ENCODE results near the gene TRIM17.

The TRIM17 gene, protein sequence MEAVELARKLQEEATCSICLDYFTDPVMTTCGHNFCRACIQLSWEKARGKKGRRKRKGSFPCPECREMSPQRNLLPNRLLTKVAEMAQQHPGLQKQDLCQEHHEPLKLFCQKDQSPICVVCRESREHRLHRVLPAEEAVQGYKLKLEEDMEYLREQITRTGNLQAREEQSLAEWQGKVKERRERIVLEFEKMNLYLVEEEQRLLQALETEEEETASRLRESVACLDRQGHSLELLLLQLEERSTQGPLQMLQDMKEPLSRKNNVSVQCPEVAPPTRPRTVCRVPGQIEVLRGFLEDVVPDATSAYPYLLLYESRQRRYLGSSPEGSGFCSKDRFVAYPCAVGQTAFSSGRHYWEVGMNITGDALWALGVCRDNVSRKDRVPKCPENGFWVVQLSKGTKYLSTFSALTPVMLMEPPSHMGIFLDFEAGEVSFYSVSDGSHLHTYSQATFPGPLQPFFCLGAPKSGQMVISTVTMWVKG

GRCh38 chr1:228416217-228416933, at the start of gene TRIM17:
Gene TRIM17, minus strand, starts transcription at chr1:228416861. Its CDS starts 1,789 bp downstream, at chr1:228415072.
- in situ Hi-C loops (cut with HindIII; ENCODE audit: low sequenced_read_pairs) = no loop called here

DNA sequence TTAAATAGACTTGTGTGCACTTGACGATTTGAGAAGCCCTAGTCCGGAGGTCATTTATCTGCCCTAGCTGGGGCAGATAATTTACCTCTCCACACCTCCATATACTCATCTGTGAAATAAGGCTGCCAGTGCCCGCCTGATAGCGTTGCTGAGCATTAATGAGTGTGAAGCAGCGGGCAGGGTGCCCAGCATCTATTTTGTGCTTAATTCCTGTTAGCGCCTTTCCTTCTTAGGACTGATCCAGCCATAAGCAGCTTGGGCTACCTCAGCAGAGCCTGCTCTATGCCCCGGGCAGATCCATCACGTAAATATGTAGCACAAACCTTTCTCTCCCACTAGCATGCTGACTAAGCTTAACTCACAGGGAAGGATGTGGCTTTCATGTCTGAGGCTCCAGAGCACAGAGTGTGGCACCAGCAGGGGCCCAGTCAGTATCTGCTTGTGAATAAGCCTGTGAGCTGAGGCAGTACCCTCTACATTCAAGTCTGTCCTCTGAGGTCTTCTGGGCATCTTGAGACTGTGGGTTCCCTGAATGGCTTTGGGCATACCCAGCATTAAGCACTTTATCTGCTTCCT, 49.0 kb upstream of the TRIM17 start:
- in situ Hi-C loops (cut with HindIII; ENCODE audit: low sequenced_read_pairs) = no loop called here

DNA sequence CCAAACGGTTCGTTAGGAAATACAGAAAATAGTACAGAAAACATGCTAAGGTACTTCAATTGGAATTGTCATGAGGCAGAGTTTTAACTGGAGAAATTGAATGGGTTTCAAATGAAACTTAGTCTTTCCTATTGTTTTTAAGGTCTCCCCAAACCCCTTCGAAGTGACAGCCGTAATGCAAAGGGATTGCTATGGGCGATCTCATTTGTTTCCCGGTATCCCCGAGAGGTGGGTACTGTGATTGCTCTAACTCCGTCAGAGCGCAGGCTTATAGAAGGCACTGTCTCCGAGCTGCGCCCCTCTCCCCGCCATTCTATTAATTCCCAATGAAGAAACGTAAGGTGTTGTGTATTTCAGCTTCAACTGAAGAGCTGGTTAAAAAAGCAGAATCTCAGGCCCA, 48.5 kb upstream of the TRIM17 start:
- in situ Hi-C loops (cut with HindIII; ENCODE audit: low sequenced_read_pairs) = no loop called here

DNA sequence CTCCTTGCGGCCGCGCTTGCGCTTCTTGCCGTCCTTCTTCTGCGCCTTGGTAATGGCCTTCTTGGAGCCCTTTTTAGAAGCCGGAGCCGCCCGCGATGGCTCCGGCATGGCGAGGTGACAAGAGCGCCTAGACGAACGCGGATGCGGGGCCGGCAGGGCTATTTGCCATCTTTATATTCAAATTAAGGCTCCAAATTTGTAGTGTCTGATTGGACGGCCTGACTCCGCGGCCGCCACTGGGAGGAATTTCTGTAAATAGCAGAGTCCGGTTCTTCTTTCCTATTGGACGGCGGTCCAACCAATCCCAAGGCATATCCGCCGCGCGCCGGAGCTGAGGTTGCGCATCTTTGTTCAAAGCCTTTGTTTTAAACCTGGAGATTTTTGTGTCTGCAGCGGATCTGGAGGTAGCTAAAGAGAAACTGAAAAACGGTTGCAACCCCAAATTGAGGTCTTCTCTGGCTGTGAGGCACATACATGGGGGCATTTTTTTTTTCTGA, 47.9 kb upstream of the TRIM17 start:
- in situ Hi-C loops (cut with HindIII; ENCODE audit: low sequenced_read_pairs) = no loop called here

DNA sequence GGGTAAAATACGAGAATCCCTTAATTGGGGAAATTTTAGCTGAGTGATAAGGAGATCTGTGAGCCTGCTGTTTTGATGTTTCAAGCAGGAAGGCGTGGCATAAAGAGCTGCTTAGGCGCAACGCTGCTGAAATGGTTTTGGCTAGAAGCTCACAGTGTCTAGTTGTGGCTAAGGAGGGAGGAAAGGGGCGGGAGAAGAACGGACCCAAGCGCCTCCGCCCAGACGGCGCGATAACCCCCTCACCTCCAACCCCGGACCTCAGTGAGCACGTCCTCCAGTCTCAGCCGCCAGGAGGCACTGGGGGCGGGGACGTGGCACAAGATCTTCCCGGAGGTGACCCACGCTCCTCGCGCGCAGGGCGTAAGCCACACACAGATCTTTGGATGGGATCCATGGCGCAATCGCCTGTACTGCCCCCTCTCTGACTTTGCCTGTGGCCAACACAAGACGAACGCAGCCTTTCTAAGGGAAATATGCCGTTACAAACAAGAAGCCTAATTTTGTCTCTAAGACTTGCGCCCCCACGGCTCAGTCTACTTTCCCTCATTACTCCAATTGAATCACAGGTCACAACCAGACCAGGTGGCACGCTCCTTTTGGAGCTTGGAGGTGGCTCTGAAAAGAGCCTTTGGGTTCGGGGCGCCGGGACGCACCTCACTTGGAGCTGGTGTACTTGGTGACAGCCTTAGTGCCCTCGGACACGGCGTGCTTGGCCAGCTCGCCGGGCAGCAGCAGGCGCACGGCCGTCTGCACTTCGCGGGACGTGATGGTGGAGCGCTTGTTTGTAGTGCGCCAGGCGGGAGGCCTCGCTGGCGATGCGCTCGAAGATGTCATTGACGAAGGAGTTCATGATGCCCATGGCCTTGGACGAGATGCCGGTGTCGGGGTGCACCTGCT, 47.1 kb upstream of the TRIM17 start:
- in situ Hi-C loops (cut with HindIII; ENCODE audit: low sequenced_read_pairs) = no loop called here

- in situ Hi-C loops (cut with HindIII; ENCODE audit: low sequenced_read_pairs) = no loop called here
Observed at GRCh38 chr1:228463009-228463558, 46.4 kb upstream of the TRIM17 start.

- in situ Hi-C loops (cut with HindIII; ENCODE audit: low sequenced_read_pairs) = no loop called here
Observed at GRCh38 chr1:228462560-228462959, 45.9 kb upstream of the TRIM17 start.

DNA sequence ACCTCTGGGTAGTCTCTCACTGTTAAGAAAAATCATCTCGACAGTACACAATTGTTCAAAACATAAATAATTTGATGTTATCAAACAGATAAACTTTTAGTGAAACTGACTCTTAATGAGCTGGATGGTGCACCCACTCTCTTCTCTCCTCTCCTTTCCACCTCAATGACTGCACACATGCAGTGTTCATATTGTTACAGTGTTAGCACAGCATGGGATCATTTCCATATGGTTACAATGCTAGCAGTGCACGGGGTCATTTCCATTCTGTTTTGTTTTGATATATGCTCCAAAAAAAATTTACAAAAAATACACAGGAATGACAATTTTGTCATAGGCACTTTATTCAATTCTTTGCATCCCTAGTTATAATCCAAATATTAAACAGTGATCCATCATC, 44.2 kb upstream of the TRIM17 start:
- in situ Hi-C loops (cut with HindIII; ENCODE audit: low sequenced_read_pairs) = no loop called here

DNA sequence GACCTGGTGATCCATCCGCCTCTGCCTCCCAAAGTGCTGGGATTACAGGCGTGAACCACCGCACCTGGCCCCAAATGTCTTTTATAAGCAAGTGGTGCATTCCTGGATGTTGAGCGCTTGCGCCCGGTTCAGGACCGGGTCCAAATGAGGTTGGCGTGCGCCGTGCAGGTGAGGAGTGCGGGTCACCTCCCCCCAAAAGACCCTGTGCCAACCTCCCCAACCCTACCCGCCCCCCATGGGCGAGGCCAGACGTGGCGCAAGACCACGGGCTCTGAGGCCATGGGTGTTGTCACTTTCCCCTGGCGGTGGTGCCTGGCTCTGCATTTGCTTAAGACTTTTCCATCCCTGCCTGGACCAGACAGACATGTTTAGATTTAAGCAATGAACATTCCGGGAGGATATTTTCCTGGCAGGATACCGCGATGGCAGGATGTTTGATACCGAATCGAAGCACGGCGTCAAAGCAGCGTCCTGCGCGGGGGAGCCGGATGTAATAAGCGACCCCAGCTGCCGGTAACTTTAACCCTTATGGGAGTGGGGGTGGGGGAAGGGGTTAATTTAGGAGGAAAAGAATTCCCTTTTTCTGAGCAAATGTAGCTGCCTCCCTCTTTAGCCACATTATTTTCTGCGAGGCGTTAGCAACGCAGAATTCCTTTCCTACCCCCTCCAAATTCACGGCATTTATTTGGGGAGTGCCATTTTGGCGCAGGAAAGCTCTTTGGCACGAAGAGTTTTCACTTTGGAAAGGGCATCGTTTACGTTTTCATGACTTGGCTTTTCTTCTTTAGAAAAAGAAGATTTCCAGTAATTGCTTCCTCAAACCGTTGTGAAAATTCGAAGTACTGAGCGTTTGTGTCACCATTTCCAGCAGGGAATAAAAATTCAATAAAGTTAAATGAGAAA, 42.7 kb upstream of the TRIM17 start:
- in situ Hi-C loops (cut with HindIII; ENCODE audit: low sequenced_read_pairs) = no loop called here

DNA sequence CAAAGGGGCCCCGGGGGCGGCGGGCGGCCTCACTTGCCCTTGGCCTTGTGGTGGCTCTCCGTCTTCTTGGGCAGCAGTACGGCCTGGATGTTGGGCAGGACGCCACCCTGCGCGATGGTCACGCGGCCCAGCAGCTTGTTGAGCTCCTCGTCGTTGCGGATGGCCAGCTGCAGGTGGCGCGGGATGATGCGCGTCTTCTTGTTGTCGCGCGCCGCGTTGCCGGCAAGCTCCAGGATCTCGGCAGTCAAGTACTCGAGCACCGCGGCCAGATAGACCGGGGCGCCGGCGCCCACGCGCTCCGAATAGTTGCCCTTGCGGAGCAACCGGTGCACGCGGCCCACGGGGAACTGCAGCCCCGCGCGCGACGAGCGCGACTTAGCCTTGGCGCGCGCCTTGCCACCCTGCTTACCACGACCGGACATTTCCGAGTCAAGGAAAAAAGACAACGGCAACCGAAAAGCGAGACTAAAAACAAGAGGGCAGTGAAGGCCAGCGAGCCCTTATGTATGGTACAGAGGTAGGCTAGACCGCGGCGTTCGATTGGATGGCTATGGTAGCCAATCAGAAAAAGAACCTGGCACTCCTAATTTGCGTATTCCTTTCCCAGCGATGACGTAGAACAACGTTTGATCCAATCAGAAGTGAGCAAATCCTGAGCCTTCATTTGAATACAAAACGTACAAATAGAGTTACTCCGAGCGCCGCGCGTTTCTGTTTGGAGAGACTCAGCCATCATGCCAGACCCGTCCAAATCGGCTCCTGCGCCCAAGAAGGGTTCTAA, 40.9 kb upstream of the TRIM17 start:
- in situ Hi-C loops (cut with HindIII; ENCODE audit: low sequenced_read_pairs) = no loop called here

DNA sequence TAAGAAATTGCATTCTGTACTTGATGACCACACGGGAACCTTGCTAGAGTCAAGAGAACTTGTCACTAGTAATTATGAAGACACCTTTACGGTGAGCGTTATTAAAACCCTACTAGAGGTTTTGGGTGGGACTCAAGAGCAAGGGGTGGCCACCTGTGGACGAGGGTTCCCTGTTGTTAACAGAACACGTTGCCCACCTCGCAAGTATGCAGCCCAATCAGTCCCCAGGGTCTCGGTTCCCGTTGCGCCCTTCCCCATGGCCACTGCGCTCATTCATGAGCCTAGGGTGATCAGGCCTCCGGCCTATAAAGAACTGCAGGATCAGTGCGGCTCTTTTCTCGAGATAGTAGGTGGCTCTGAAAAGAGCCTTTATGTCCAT, 40.3 kb upstream of the TRIM17 start:
- in situ Hi-C loops (cut with HindIII; ENCODE audit: low sequenced_read_pairs) = no loop called here

- in situ Hi-C loops (cut with HindIII; ENCODE audit: low sequenced_read_pairs) = no loop called here
Observed at GRCh38 chr1:228456252-228457016, 39.8 kb upstream of the TRIM17 start.

- in situ Hi-C loops (cut with HindIII; ENCODE audit: low sequenced_read_pairs) = no loop called here
Observed at GRCh38 chr1:228455715-228456114, 39.1 kb upstream of the TRIM17 start.

DNA sequence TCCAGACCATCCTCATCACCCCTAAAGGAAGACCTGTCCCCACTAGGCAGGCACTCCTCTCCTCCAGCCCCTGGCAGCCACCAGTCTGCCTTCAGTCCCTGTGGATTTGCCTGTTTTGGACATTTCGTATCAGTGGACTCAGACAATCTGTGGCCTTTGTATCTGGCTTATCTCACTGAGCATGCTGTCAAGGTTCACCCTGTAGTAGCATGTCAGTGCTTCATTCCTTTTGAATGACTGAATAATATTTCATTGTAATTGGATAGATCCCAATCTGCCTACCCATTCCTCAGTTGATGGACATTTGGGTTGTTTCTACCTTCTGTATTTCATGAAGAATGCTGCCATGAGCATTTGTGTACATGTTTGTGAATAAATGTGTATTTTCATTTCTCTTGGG, 37.6 kb upstream of the TRIM17 start:
- in situ Hi-C loops (cut with HindIII; ENCODE audit: low sequenced_read_pairs) = no loop called here

GRCh38 chr1:228453614-228454013, 37.0 kb upstream of the TRIM17 start:
- in situ Hi-C loops (cut with HindIII; ENCODE audit: low sequenced_read_pairs) = no loop called here

DNA sequence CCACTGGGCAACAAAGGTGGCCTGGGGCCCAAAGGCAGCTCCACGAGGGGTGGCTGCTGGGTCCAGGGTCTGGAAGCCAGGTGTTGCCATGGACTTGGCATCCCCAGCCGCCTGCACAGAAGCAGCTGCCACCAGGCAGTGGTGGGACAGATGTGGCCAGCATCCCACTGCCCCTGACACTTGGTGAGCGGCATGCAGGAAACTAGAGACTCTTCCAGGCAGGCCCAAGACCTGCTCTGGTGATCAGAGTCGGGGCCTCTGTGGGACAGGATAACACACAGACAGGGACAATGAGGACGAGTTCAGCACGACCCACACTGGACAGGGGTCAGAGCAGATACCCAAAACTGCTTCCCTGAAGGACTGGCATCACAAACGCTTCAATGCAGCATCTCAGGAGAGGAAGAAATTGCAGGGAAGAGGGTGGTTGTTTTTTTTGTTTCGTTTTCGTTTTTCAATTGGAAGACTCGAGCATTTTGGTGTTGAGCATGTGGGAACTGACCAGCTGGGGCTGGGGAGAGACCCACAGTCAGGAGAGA, 36.4 kb upstream of the TRIM17 start:
- in situ Hi-C loops (cut with HindIII; ENCODE audit: low sequenced_read_pairs) = no loop called here

GRCh38 chr1:228452194-228453021, 35.7 kb upstream of the TRIM17 start:
- in situ Hi-C loops (cut with HindIII; ENCODE audit: low sequenced_read_pairs) = no loop called here

Data from endothelial cell of hepatic sinusoid (primary cell).